GM12865 (cell line): Measurements from ENCODE around the gene PRSS27.

Source experiments
- DNase-seq: peaks from one replicate; pipeline ENCODE4 v3.0.0; 2010; ENCODE audit warnings: low read depth
- H3K4me3 ChIP-seq: 2 replicates; pipeline ENCODE4 v1.5.1; 2011; ENCODE audit warnings: mild to moderate bottlenecking, low read depth, low read length, control low read depth
- TF ChIP-seq, protein P1 (sequence below): IDR thresholded peaks from 2 replicates; pipeline ENCODE4 v1.5.1; 2011; ENCODE audit warnings: low read length, control low read depth, low read depth, inconsistent platforms; ENCODE audit not compliant: insufficient read depth; ENCODE audit errors: missing control alignments

The PRSS27 gene

DNA sequence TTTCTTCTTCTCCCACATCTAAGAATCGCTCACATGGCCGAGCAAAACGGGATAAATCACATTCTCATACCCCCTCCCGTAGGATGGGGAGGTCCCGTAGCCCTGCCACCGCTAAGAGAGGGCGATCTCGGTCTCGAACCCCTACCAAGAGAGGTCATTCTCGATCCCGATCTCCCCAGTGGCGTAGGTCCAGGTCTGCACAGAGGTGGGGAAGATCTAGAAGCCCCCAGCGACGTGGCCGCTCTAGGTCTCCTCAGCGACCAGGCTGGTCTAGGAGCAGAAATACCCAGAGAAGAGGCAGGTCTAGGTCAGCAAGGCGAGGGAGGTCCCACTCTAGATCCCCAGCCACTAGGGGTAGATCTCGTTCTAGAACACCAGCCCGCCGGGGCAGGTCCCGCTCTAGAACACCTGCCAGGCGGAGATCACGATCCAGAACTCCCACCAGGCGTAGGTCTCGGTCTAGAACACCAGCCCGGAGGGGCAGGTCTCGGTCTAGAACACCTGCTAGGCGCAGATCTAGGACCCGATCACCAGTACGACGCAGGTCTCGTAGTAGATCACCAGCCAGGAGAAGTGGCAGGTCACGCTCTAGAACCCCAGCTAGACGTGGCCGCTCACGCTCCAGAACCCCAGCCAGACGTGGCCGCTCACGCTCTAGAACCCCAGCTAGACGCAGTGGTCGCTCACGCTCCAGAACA, 42.0 kb upstream of the PRSS27 start:
- H3K4me3 ChIP-seq = no peak overlapping the region
- DNase-seq = no peak
- TF ChIP-seq, protein P1, sequence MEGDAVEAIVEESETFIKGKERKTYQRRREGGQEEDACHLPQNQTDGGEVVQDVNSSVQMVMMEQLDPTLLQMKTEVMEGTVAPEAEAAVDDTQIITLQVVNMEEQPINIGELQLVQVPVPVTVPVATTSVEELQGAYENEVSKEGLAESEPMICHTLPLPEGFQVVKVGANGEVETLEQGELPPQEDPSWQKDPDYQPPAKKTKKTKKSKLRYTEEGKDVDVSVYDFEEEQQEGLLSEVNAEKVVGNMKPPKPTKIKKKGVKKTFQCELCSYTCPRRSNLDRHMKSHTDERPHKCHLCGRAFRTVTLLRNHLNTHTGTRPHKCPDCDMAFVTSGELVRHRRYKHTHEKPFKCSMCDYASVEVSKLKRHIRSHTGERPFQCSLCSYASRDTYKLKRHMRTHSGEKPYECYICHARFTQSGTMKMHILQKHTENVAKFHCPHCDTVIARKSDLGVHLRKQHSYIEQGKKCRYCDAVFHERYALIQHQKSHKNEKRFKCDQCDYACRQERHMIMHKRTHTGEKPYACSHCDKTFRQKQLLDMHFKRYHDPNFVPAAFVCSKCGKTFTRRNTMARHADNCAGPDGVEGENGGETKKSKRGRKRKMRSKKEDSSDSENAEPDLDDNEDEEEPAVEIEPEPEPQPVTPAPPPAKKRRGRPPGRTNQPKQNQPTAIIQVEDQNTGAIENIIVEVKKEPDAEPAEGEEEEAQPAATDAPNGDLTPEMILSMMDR = no peak

DNA sequence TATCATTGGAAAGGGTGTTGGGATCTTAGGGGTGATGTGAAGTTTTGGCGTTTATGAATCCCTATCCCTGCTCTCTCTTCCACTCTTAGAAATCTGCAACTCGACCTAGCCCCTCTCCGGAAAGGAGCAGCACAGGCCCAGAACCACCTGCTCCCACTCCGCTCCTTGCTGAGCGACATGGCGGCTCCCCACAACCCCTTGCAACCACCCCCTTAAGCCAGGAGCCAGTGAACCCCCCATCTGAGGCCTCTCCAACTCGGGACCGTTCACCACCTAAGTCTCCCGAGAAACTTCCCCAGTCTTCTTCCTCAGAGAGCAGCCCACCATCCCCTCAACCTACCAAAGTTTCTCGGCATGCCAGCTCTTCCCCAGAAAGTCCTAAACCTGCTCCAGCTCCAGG, 41.4 kb upstream of the PRSS27 start:
- H3K4me3 ChIP-seq = no peak overlapping the region
- TF ChIP-seq, protein P1 = no peak
- DNase-seq = no peak

DNA sequence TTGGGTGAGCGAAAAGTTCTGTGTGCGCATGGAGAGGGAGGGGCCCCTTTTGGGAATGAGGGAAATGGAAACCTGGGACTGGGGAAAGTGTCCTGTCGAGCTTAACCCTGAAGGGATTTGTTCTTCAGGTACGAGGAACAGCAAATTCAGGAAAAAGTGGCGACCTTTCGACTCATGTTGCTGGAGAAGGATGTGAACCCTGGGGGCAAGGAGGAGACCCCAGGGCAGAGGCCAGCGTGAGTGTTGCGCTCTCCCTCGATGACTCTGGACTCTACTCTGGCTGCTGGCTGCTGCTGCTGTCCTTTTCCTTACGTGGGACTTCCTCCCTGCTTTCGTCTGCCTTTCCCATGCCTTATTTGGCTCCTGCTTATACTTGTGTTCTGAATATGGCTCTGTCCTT, 37.3 kb upstream of the PRSS27 start:
- TF ChIP-seq, protein P1 = no peak
- DNase-seq = no peak
- H3K4me3 ChIP-seq = no peak overlapping the region

DNA sequence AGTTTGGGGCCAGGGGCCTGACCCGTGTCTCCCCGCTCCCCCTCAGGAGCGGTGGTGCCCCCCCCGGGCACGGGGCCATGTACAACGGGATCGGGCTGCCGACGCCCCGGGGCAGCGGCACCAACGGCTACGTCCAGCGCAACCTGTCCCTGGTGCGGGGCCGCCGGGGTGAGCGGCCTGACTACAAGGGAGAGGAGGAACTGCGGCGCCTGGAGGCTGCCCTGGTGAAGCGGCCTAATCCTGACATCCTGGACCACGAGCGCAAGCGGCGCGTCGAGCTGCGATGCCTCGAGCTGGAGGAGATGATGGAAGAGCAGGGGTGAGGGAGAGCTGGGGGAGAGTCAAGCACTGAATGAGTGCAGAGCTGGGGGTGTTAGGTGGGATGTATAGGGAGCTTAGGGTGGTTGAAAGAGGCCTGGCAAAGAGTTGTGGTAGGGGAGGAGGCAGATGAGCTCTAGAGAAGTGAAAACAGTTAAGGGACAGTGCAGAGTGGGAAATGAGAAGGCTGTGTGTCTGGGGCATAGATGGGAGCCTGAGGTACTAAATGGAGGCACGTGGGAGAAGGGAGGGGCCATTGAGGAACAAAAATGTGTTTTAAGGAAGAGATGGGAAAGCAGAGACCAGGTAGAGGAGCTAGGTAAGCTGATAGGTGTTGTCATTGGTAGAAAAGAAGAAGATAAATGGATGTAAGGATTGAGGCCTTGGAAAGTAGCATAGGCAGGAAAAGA, 36.4 kb upstream of the PRSS27 start:
- DNase-seq = no peak
- H3K4me3 ChIP-seq = no peak overlapping the region
- TF ChIP-seq, protein P1 = no peak

DNA sequence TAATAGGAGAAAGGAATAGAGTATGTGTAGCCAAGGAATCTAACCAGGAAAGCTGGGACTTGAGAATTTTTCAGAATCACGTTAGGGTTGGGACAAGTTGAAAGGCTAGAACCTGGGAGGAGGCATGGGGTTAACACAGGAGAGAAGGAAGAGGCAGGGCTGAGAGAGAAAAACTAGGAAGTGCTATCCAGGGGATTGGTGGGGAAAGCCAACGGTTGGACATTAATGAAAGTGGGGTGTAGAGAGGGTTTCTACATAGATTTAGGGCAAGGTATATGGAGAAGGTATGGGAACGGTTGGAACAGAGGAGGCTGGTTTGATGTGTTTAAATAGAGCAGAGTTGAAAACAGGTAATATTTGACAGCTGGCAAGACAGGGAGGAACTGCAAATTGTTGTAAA, 35.1 kb upstream of the PRSS27 start:
- H3K4me3 ChIP-seq = peak overlapping the region; percentile 79; the same call in 1 of the 2 replicates
- DNase-seq = no peak
- TF ChIP-seq, protein P1 = no peak

DNA sequence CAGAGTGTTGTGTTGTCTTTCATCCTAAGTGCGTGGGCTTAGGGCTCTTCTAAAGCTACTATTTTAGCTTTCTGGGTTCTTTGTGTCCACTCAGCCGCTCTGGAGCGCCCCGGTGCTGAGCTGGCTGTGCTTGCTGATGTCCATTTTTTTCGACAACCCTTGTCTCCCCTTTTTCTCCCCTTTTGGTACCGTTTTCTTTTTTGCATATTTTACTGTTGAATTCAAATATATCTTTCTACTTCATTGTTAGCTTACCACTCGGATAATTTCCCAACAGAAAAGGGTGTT, 33.7 kb upstream of the PRSS27 start:
- TF ChIP-seq, protein P1 = no peak
- H3K4me3 ChIP-seq = peak overlapping the region; percentile 79
- DNase-seq = no peak
